Middle frontal gyrus (tissue), 1 donor: ENCODE results near the gene SREBF1.

Experiments used
- DNase-seq: peaks from one replicate; pipeline ENCODE4 v3.0.0-alpha.2; 2015; ENCODE audit warnings: low spot score; ENCODE audit errors: extremely low spot score

SREBF1 gene

GRCh38 chr17:17836818-17837379 is at the start of gene SREBF1:
TSS of gene SREBF1 (minus strand) at chr17:17836986. CDS start at chr17:17836817, 169 bp downstream.
- no peak for DNase-seq

- no peak for DNase-seq
Measured at GRCh38 chr17:17886226-17886625, 49.4 kb upstream of the SREBF1 start.

GRCh38 chr17:17884391-17885357 is 47.9 kb upstream of the SREBF1 start:
- DNase-seq, result no peak

- DNase-seq, result no peak
Measured at GRCh38 chr17:17883801-17884200, 47.0 kb upstream of the SREBF1 start.

GRCh38 chr17:17882082-17882581 is 45.3 kb upstream of the SREBF1 start:
- no peak for DNase-seq

- no peak for DNase-seq
Measured at GRCh38 chr17:17880577-17881196, 43.9 kb upstream of the SREBF1 start.

- DNase-seq, result peak; percentile 58
Measured at GRCh38 chr17:17877529-17878358, 41.0 kb upstream of the SREBF1 start.

GRCh38 chr17:17876959-17877528 is 40.3 kb upstream of the SREBF1 start:
- no peak for DNase-seq

GRCh38 chr17:17874478-17874877 is 37.7 kb upstream of the SREBF1 start:
- DNase-seq, result no peak

- no peak for DNase-seq
Measured at GRCh38 chr17:17873450-17873991, 36.7 kb upstream of the SREBF1 start.

- no peak for DNase-seq
Measured at GRCh38 chr17:17872547-17873345, 36.0 kb upstream of the SREBF1 start.

GRCh38 chr17:17871913-17872312 is 35.1 kb upstream of the SREBF1 start:
- DNase-seq, result no peak

- DNase-seq, result no peak
Measured at GRCh38 chr17:17870247-17870646, 33.5 kb upstream of the SREBF1 start.

- no peak for DNase-seq
Measured at GRCh38 chr17:17868641-17869522, 32.1 kb upstream of the SREBF1 start.

- DNase-seq, result no peak
Measured at GRCh38 chr17:17866897-17867296, 30.1 kb upstream of the SREBF1 start.

GRCh38 chr17:17866425-17866824 is 29.6 kb upstream of the SREBF1 start:
- no peak for DNase-seq

- DNase-seq, result no peak
Measured at GRCh38 chr17:17865035-17865434, 28.2 kb upstream of the SREBF1 start.

GRCh38 chr17:17860766-17861107 is 24.0 kb upstream of the SREBF1 start:
- no peak for DNase-seq
